Epithelial cell of proximal tubule (primary cell): ENCODE measurements around the gene CAND2. TPM values are rescaled to one million over a fixed set of nuclear protein-coding genes. Genes with fewer than 3 reads are reported as not detected.

ENCODE experiments used
- DNase-seq: peaks from one replicate; pipeline ENCODE4 v3.0.0-alpha.2; 2011; ENCODE audit warnings: low read depth
- H3K4me3 ChIP-seq: 2 replicates; pipeline ENCODE4 v1.5.1; 2011; ENCODE audit warnings: low read depth, mild to moderate bottlenecking, low read length
- CTCF ChIP-seq: conservative IDR thresholded peaks from 2 replicates; pipeline ENCODE4 v1.5.1; 2012; ENCODE audit warnings: low read depth, mild to moderate bottlenecking, low read length
- total RNA-seq: library from RNA; depleted of rRNA; stranded (reverse); fragments of >200 nt; gene quantifications from 2 replicates; pipeline ENCODE4 v1.2.3, GENCODE V29; 2015

Gene CAND2
- total RNA-seq, 1 donor from 2014 or later: 5.9 TPM

GRCh38 chr3:12829886-12830784 is 33.7 kb downstream of the CAND2 start:
- peak; percentile 21 for TF ChIP-seq CTCF
- H3K4me3 ChIP-seq: no peak overlapping the region
- no peak for DNase-seq

GRCh38 chr3:12830785-12831156 is 34.3 kb downstream of the CAND2 start:
- no peak for DNase-seq
- peak; percentile 16 for TF ChIP-seq CTCF
- no peak overlapping the region for H3K4me3 ChIP-seq

- TF ChIP-seq CTCF: no peak
- H3K4me3 ChIP-seq: no peak overlapping the region
- DNase-seq: no peak
Observed at GRCh38 chr3:12831301-12831866, 34.9 kb downstream of the CAND2 start.

- no peak overlapping the region for H3K4me3 ChIP-seq
- no peak for DNase-seq
- no peak for TF ChIP-seq CTCF
Observed at GRCh38 chr3:12832350-12833221, 36.1 kb downstream of the CAND2 start.

- no peak for TF ChIP-seq CTCF
- no peak overlapping the region for H3K4me3 ChIP-seq
- DNase-seq: no peak
Observed at GRCh38 chr3:12833222-12834161, 37.0 kb downstream of the CAND2 start.

- no peak for TF ChIP-seq CTCF
- H3K4me3 ChIP-seq: no peak overlapping the region
- no peak for DNase-seq
Observed at GRCh38 chr3:12835052-12835665, 38.7 kb downstream of the CAND2 start.
